DOHH2 (cell line): ENCODE data around the gene MAP1LC3A.

Experiments used
- H3F3A ChIP-seq: fragments of 200-600 bp; sonication (generic), shearing (Covaris generic); 2 replicates; pipeline ENCODE4 v1.6.0; 2016; ENCODE audit warnings: antibody characterized with exemption, mild to moderate bottlenecking; ENCODE audit not compliant: control insufficient read depth, insufficient read depth
- H3K27ac ChIP-seq: fragments of 200-600 bp; sonication (generic); 2 replicates; pipeline ENCODE4 v1.5.1; 2014; ENCODE audit warnings: low read depth, mild to moderate bottlenecking, low read length, moderate library complexity
- H3K27me3 ChIP-seq: fragments of 200-600 bp; sonication (generic); 2 replicates; pipeline ENCODE4 v1.6.1; 2014; ENCODE audit warnings: mild to moderate bottlenecking, low read length, mixed read lengths; ENCODE audit not compliant: control insufficient read depth
- H3K36me3 ChIP-seq: fragments of 200-600 bp; sonication (generic); 2 replicates; pipeline ENCODE4 v1.6.1; 2014; ENCODE audit warnings: mild to moderate bottlenecking, low read length, moderate library complexity, mixed read lengths; ENCODE audit not compliant: control insufficient read depth
- H3K4me1 ChIP-seq: fragments of 200-600 bp; sonication (generic); 2 replicates; pipeline ENCODE4 v1.6.1; 2014; ENCODE audit warnings: mild to moderate bottlenecking, low read length, mixed read lengths; ENCODE audit not compliant: control insufficient read depth
- H3K4me2 ChIP-seq: fragments of 200-600 bp; sonication (generic); 2 replicates; pipeline ENCODE4 v1.6.0; 2014; ENCODE audit warnings: mild to moderate bottlenecking, low read length, moderate library complexity
- H3K4me3 ChIP-seq: fragments of 200-600 bp; sonication (generic); 2 replicates; pipeline ENCODE4 v1.5.1; 2014; ENCODE audit warnings: mild to moderate bottlenecking, low read length, mixed read lengths
- H3K79me2 ChIP-seq: fragments of 200-600 bp; sonication (generic); 2 replicates; pipeline ENCODE4 v1.6.1; 2014; ENCODE audit warnings: mild to moderate bottlenecking, low read length, mixed read lengths; ENCODE audit not compliant: control insufficient read depth
- H3K9me2 ChIP-seq: fragments of 200-600 bp; sonication (generic); replicated peaks from 2 replicates; pipeline ENCODE4 v1.6.1; 2014; ENCODE audit warnings: mild to moderate bottlenecking, low read length, mixed read lengths; ENCODE audit not compliant: control insufficient read depth
- H3K9me3 ChIP-seq: fragments of 200-600 bp; sonication (generic); 2 replicates; pipeline ENCODE4 v1.6.1; 2014; ENCODE audit warnings: antibody characterized with exemption, low read length, mixed read lengths; ENCODE audit not compliant: control insufficient read depth, insufficient read depth
- H4K20me1 ChIP-seq: fragments of 200-600 bp; sonication (generic); 2 replicates; pipeline ENCODE4 v1.6.0; 2014; ENCODE audit warnings: low read depth, mild to moderate bottlenecking, antibody characterized with exemption, low read length, moderate library complexity; ENCODE audit not compliant: control insufficient read depth, insufficient read depth
- CTCF ChIP-seq: fragments of 200-600 bp; sonication (generic); IDR thresholded peaks from one replicate; pipeline ENCODE4 v1.5.1; 2014; ENCODE audit warnings: antibody characterized with exemption, mild to moderate bottlenecking, low read depth, low read length; ENCODE audit not compliant: poor library complexity, severe bottlenecking
- EZH2phosphoT487 ChIP-seq: fragments of 200-600 bp; sonication (generic); IDR thresholded peaks from 2 replicates; pipeline ENCODE4 v1.6.1; 2017; ENCODE audit warnings: borderline replicate concordance, mild to moderate bottlenecking, antibody characterized with exemption, low read length, moderate library complexity, mixed read lengths

MAP1LC3A gene

GRCh38 chr20:34578521-34578920 lies 20.0 kb downstream of the MAP1LC3A start:
- no peak for TF ChIP-seq CTCF
- TF ChIP-seq EZH2phosphoT487: no peak
- H3K79me2 ChIP-seq: no peaks in the 10 kb centered on the region
- peaks cover 17% of the 10 kb centered on the region for H3K36me3 ChIP-seq
- no peaks in the 10 kb centered on the region for H4K20me1 ChIP-seq
- H3K4me2 ChIP-seq: no peak overlapping the region
- no peaks in the 10 kb centered on the region for H3K9me2 ChIP-seq
- no peaks in the 10 kb centered on the region for H3K27me3 ChIP-seq
- H3K4me1 ChIP-seq: peaks cover 13% of the 10 kb centered on the region
- peaks cover 4% of the 10 kb centered on the region; the same call in 1 of the 2 replicates for H3K9me3 ChIP-seq
- H3K4me3 ChIP-seq: no peak overlapping the region
- H3K27ac ChIP-seq: no peak overlapping the region
- no peaks in the 10 kb centered on the region for H3F3A ChIP-seq

- no peaks in the 10 kb centered on the region for H3K9me2 ChIP-seq
- H4K20me1 ChIP-seq: no peaks in the 10 kb centered on the region
- H3K79me2 ChIP-seq: no peaks in the 10 kb centered on the region
- peaks cover 16% of the 10 kb centered on the region for H3K36me3 ChIP-seq
- no peaks in the 10 kb centered on the region for H3K27me3 ChIP-seq
- H3F3A ChIP-seq: no peaks in the 10 kb centered on the region
- H3K4me3 ChIP-seq: no peak overlapping the region
- H3K27ac ChIP-seq: no peak overlapping the region
- H3K4me1 ChIP-seq: peaks cover 13% of the 10 kb centered on the region
- no peak overlapping the region for H3K4me2 ChIP-seq
- no peak for TF ChIP-seq EZH2phosphoT487
- TF ChIP-seq CTCF: no peak
- H3K9me3 ChIP-seq: peaks cover 4% of the 10 kb centered on the region; the same call in 1 of the 2 replicates
These were observed 20.9 kb downstream of the MAP1LC3A start for GRCh38 chr20:34579191-34579978.

GRCh38 chr20:34579979-34580940 lies 21.7 kb downstream of the MAP1LC3A start:
- Histone ChIP-seq H3K36me3 (peaks cover 16% of the 10 kb centered on the region), H4K20me1 (no peaks in the 10 kb centered on the region), H3K4me1 (peaks cover 13% of the 10 kb centered on the region), H3K27ac (peak overlapping the region; percentile 1; the same call in 1 of the 2 replicates), H3F3A (no peaks in the 10 kb centered on the region), H3K4me2 (peak overlapping the region; percentile 15), H3K9me2 (no peaks in the 10 kb centered on the region), H3K79me2 (no peaks in the 10 kb centered on the region), H3K27me3 (no peaks in the 10 kb centered on the region), H3K9me3 (peaks cover 4% of the 10 kb centered on the region; the same call in 1 of the 2 replicates), H3K4me3 (peak overlapping the region; percentile 27)
- no peak for TF ChIP-seq EZH2phosphoT487
